Neuronal stem cell (in vitro differentiated cells): ENCODE data around the gene GCNA.

Source experiments
- DNase-seq: peaks from one replicate; pipeline ENCODE4 v3.0.0-alpha.2; 2013; ENCODE audit warnings: low spot score
- H2AFZ ChIP-seq: one replicate; pipeline ENCODE4 v1.6.1; 2013; ENCODE audit warnings: mild to moderate bottlenecking, low read length, inconsistent platforms
- H2AK5ac ChIP-seq: 2 replicates; pipeline ENCODE4 v1.6.1; 2013; ENCODE audit warnings: low read depth, mild to moderate bottlenecking, inconsistent platforms, low read length, moderate library complexity, mixed read lengths
- H2BK120ac ChIP-seq: 2 replicates; pipeline ENCODE4 v1.6.1; 2013; ENCODE audit warnings: low read depth, mild to moderate bottlenecking, inconsistent platforms, low read length, moderate library complexity, mixed read lengths
- H2BK12ac ChIP-seq: one replicate; pipeline ENCODE4 v1.6.1; 2013; ENCODE audit warnings: low read length, inconsistent platforms
- H2BK15ac ChIP-seq: 2 replicates; pipeline ENCODE4 v1.6.1; 2013; ENCODE audit warnings: mild to moderate bottlenecking, low read length, inconsistent platforms, mixed read lengths
- H2BK5ac ChIP-seq: one replicate; pipeline ENCODE4 v1.6.1; 2013; ENCODE audit warnings: inconsistent platforms, mild to moderate bottlenecking, low read length, moderate library complexity
- H3K14ac ChIP-seq: one replicate; pipeline ENCODE4 v1.6.1; 2013; ENCODE audit warnings: low read length, inconsistent platforms
- H3K18ac ChIP-seq: 2 replicates; pipeline ENCODE4 v1.6.1; 2013; ENCODE audit warnings: low read length, inconsistent platforms
- H3K23ac ChIP-seq: 2 replicates; pipeline ENCODE4 v1.6.1; 2013; ENCODE audit warnings: low read depth, mild to moderate bottlenecking, mixed read lengths, low read length, inconsistent platforms; ENCODE audit not compliant: poor library complexity
- H3K27ac ChIP-seq: replicated peaks from 3 replicates; pipeline ENCODE4 v1.5.1; 2013; ENCODE audit warnings: low read length, inconsistent platforms
- H3K27me3 ChIP-seq, 3 experiments: 2 replicates each; pipeline ENCODE4 v1.6.1; 2013; ENCODE audit warnings: low read length in 3 of 3, mild to moderate bottlenecking in 2 of 3, inconsistent platforms in 1 of 3, low read depth in 1 of 3, mixed read lengths in 1 of 3, moderate library complexity in 1 of 3; ENCODE audit not compliant: control insufficient read depth in 3 of 3, insufficient read depth in 3 of 3
- H3K36me3 ChIP-seq, 2 donors: replicated peaks in 1 of 2; 2 replicates each; pipeline ENCODE4 v1.6.1; 2013; ENCODE audit warnings: low read length in 2 of 2; ENCODE audit not compliant: control insufficient read depth in 2 of 2, insufficient read depth in 2 of 2
- H3K4ac ChIP-seq: 2 replicates; pipeline ENCODE4 v1.6.1; 2013; ENCODE audit warnings: inconsistent platforms, mild to moderate bottlenecking, low read length, moderate library complexity
- H3K4me1 ChIP-seq, 2 donors: 1 replicate in 1 of 2; 2 replicates in 1 of 2; pipeline ENCODE4 v1.6.1; 2013; ENCODE audit warnings: low read length in 2 of 2, low read depth in 1 of 2; ENCODE audit not compliant: control insufficient read depth in 2 of 2, insufficient read depth in 1 of 2
- H3K4me2 ChIP-seq: one replicate; pipeline ENCODE4 v1.6.1; 2013; ENCODE audit warnings: mild to moderate bottlenecking, low read length, inconsistent platforms; ENCODE audit not compliant: insufficient read depth, poor library complexity, severe bottlenecking
- H3K4me3 ChIP-seq, 2 donors: 2 replicates each; pipeline ENCODE4 v1.5.1; 2013; ENCODE audit warnings: low read length in 2 of 2, mild to moderate bottlenecking in 2 of 2, inconsistent platforms in 1 of 2, moderate library complexity in 1 of 2
- H3K79me1 ChIP-seq: one replicate; pipeline ENCODE4 v1.6.1; 2013; ENCODE audit warnings: low read depth, mild to moderate bottlenecking, inconsistent platforms, low read length, moderate library complexity
- H3K9ac ChIP-seq: one replicate; pipeline ENCODE4 v1.6.1; 2013; ENCODE audit warnings: mild to moderate bottlenecking, low read depth, low read length, inconsistent platforms; ENCODE audit not compliant: poor library complexity
- H3K9me3 ChIP-seq, 2 donors: replicated peaks in 1 of 2; 2 replicates each; pipeline versions ENCODE3 to v1.6.1; 2013; ENCODE audit warnings: low read length in 2 of 2, mild to moderate bottlenecking in 2 of 2, inconsistent platforms in 1 of 2, low read depth in 1 of 2, mixed read lengths in 1 of 2, moderate library complexity in 1 of 2; ENCODE audit not compliant: control insufficient read depth in 2 of 2, insufficient read depth in 1 of 2
- H4K8ac ChIP-seq: one replicate; pipeline ENCODE4 v1.6.1; 2013; ENCODE audit warnings: low read depth, mild to moderate bottlenecking, inconsistent platforms, low read length, moderate library complexity
- H4K91ac ChIP-seq: one replicate; pipeline ENCODE4 v1.6.1; 2013; ENCODE audit warnings: low read length, low read depth, mild to moderate bottlenecking, inconsistent platforms; ENCODE audit not compliant: poor library complexity
- WGBS, 2 donors: extraction: QIAGEN DNeasy Blood & Tissue Kit; methylation state at CpG; one replicate each; pipeline ENCODE4 v1.1.7; 2013; ENCODE audit warnings: missing lambda C conversion rate in 2 of 2, mixed read lengths in 1 of 2; ENCODE audit not compliant: insufficient read length in 2 of 2, insufficient replicate concordance in 1 of 2; ENCODE audit errors: extremely low coverage in 2 of 2; 5-methylcytosine and 5-hydroxymethylcytosine counted together

Gene GCNA

DNA sequence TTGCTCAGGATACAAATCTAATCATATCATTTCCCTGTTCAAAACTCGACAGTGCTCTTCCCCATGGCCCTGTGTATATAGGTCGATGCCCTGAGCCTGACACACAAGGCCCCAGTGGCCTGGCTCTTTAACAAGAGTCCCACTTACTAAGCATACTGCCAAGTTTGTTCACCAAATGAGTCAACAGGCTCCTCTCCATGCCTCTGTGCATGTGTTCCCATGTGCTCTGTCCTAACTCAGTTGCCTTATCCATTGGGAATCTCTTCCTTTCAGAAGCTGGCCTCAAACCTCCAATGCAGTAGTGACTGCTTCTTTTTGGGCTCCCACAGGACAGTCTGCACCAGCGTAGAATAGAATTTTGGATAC, 59.0 kb downstream of the GCNA start:
- no peak overlapping the region for H4K8ac ChIP-seq
- no peak overlapping the region for H3K4me3 ChIP-seq
- no peaks in the 10 kb centered on the region for H3K79me1 ChIP-seq
- WGBS, 2 donors, result no CpG with 5 or more reads among the region's 3 CpGs
- no peak for DNase-seq
- no peak overlapping the region for H2BK5ac ChIP-seq
- no peak overlapping the region for H2AFZ ChIP-seq
- no peaks in the 10 kb centered on the region for H3K36me3 ChIP-seq
- no peak overlapping the region for H3K27ac ChIP-seq
- no peaks in the 10 kb centered on the region for H3K9me3 ChIP-seq
- no peak overlapping the region for H4K91ac ChIP-seq
- no peak overlapping the region for H2AK5ac ChIP-seq
- no peak overlapping the region for H3K23ac ChIP-seq
- H2BK15ac ChIP-seq, result no peak overlapping the region
- H3K4ac ChIP-seq, result no peak overlapping the region
- H3K9ac ChIP-seq, result no peak overlapping the region
- H3K4me1 ChIP-seq, result no peaks in the 10 kb centered on the region
- no peak overlapping the region for H3K14ac ChIP-seq
- no peak overlapping the region for H3K4me2 ChIP-seq
- no peak overlapping the region for H3K18ac ChIP-seq
- peaks cover 0 to 2% (median 0%) of the 10 kb centered on the region in 3 experiments for H3K27me3 ChIP-seq
- no peak overlapping the region for H2BK12ac ChIP-seq
- H2BK120ac ChIP-seq, result no peak overlapping the region

DNA sequence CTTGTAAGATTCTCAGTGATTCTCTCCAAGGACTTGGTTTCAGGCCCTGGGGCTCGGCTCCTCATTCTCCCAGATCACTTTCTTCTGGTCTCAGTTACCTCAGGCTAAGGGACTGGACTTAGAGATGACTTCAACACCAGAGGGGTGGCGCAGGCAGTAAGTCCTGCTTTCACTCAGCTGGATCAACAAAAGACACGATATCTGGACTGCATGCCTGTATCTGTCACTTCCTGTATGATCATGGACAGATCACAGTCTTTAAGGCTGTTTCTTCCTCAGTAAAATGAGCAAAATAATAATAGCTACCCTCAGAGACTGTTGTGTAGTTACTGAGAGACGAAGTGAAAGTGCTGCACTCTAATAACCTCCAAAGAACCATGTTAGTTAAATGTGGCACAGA, 59.6 kb downstream of the GCNA start:
- Histone ChIP-seq H3K9me3 (no peaks in the 10 kb centered on the region), H3K79me1 (no peaks in the 10 kb centered on the region), H2AK5ac (no peak overlapping the region), H3K23ac (no peak overlapping the region), H3K14ac (no peak overlapping the region), H3K4ac (no peak overlapping the region), H3K4me1 (no peaks in the 10 kb centered on the region), H2BK12ac (no peak overlapping the region), H3K4me3 (no peak overlapping the region), H3K18ac (no peak overlapping the region), H3K9ac (no peak overlapping the region), H3K27me3 (peaks cover 0 to 2% (median 0%) of the 10 kb centered on the region in 3 experiments), H3K27ac (no peak overlapping the region), H2AFZ (peak overlapping the region; percentile 17), H3K4me2 (no peak overlapping the region), H2BK120ac (no peak overlapping the region), H4K8ac (no peak overlapping the region), H2BK5ac (no peak overlapping the region), H4K91ac (no peak overlapping the region), H3K36me3 (no peaks in the 10 kb centered on the region), H2BK15ac (no peak overlapping the region)
- DNase-seq, result no peak
- no CpG with 5 or more reads among the region's 4 CpGs for WGBS, 2 donors

DNA sequence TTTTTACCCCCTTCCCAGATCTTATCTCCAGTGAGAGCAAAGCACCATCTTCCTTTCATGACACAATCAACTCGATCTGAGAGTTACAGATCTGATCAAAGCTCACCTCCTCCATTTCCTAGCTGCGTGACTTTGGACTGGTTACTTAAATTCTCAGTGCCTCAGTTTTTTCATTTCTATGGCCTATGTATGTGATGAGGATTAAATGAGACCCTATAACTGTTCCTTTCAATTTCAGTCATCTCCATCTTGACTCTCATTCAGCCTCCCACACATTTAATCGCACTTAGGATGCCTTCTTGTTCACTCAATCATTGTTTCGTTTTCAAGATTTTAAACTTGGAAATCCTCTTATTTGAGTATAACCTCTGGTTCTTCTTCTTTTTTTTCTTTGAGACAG, 60.2 kb downstream of the GCNA start:
- H2AK5ac ChIP-seq, result no peak overlapping the region
- H3K18ac ChIP-seq, result no peak overlapping the region
- H3K9me3 ChIP-seq, result no peaks in the 10 kb centered on the region
- H3K27ac ChIP-seq, result no peak overlapping the region
- H3K23ac ChIP-seq, result no peak overlapping the region
- no peak overlapping the region for H2BK12ac ChIP-seq
- peaks cover 0 to 2% (median 0%) of the 10 kb centered on the region in 3 experiments for H3K27me3 ChIP-seq
- H3K9ac ChIP-seq, result no peak overlapping the region
- H4K91ac ChIP-seq, result no peak overlapping the region
- H3K4me3 ChIP-seq, result no peak overlapping the region
- H2BK120ac ChIP-seq, result no peak overlapping the region
- DNase-seq, result no peak
- no peak overlapping the region for H3K14ac ChIP-seq
- no peaks in the 10 kb centered on the region for H3K4me1 ChIP-seq
- no peak overlapping the region for H4K8ac ChIP-seq
- no peaks in the 10 kb centered on the region for H3K79me1 ChIP-seq
- H2BK5ac ChIP-seq, result no peak overlapping the region
- no peak overlapping the region for H3K4me2 ChIP-seq
- no CpG with 5 or more reads among the region's 4 CpGs for WGBS, 2 donors
- no peak overlapping the region for H2BK15ac ChIP-seq
- no peaks in the 10 kb centered on the region for H3K36me3 ChIP-seq
- H2AFZ ChIP-seq, result no peak overlapping the region
- H3K4ac ChIP-seq, result no peak overlapping the region

DNA sequence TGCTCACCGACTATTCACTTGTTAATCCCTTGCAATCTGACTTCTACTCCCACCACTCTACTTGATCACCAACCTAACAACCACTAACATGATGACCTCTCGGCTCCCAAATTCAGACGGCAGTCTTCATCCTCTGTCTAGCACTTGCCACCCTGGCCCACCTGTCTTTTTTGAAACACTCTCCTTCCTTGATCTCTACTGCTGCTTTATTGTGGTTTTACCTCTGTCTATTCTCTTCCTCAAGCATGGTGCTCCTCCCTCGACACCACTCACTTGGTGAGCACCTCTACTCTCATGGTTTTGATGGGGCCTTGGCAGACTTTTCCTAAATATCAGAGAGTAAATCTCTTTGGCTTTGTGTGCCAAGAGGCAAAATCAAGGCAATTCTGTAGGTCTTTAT, 61.8 kb downstream of the GCNA start:
- Histone ChIP-seq H3K4me3 (no peak overlapping the region), H3K14ac (no peak overlapping the region), H3K79me1 (no peaks in the 10 kb centered on the region), H3K18ac (no peak overlapping the region), H3K27me3 (no peaks in the 10 kb centered on the region), H2AFZ (no peak overlapping the region), H2BK5ac (no peak overlapping the region), H2BK120ac (no peak overlapping the region), H4K8ac (no peak overlapping the region), H2BK15ac (no peak overlapping the region), H3K9me3 (no peaks in the 10 kb centered on the region), H2AK5ac (no peak overlapping the region), H3K36me3 (no peaks in the 10 kb centered on the region), H3K4ac (no peak overlapping the region), H3K4me2 (no peak overlapping the region), H3K23ac (no peak overlapping the region), H2BK12ac (no peak overlapping the region), H4K91ac (no peak overlapping the region), H3K27ac (no peak overlapping the region), H3K9ac (no peak overlapping the region), H3K4me1 (no peaks in the 10 kb centered on the region)
- no peak for DNase-seq
- no CpG with 5 or more reads among the region's 4 CpGs for WGBS, 2 donors
